Measurements from ENCODE around the gene TPO. TPM values are rescaled to one million over a fixed set of nuclear protein-coding genes. Genes with fewer than 3 reads are reported as not detected.
A peak's percentile ranks its signal among the peaks of the same experiment; 100 is the strongest.

TPO gene
- polyA plus RNA-seq, 1 experiment, result not detected

GRCh38 chr2:1550658-1551316, 137.5 kb downstream of the TPO start:
- H3K27me3 ChIP-seq (ENCODE audit: control insufficient read depth, insufficient read depth, low read length), result no peaks in the 10 kb centered on the region; the same call in 1 of the 2 replicates
- CTCF ChIA-PET, result interaction anchor here (0.6 to 8.9 kb wide), 38 partner anchors 8 to 881 kb away, joined by 3 to 80 read pairs (median 4); no protein-coding TSS in a partner anchor
- TF ChIP-seq CTCF (IDR thresholded peaks at IDR 0.05; ENCODE audit: insufficient read depth, low read depth, low read length), result peak; percentile 98
- DNase-seq (ENCODE audit: low read depth), result no peak
- H3K4me3 ChIP-seq (ENCODE audit: low read depth, low read length), result no peak overlapping the region
- POLR2A ChIA-PET, result no interaction called here
- no peaks in the 10 kb centered on the region for H3K36me3 ChIP-seq (ENCODE audit: control insufficient read depth, insufficient read depth, low read length)

- CTCF ChIA-PET, result interaction anchor here (0.7 to 8.9 kb wide), 20 partner anchors 11 to 862 kb away, joined by 3 to 80 read pairs (median 4); no protein-coding TSS in a partner anchor
- POLR2A ChIA-PET, result no interaction called here
- Histone ChIP-seq H3K36me3 (ENCODE audit: control insufficient read depth, insufficient read depth, low read length) (no peaks in the 10 kb centered on the region), H3K4me3 (ENCODE audit: low read depth, low read length) (no peak overlapping the region), H3K27me3 (ENCODE audit: control insufficient read depth, insufficient read depth, low read length) (no peaks in the 10 kb centered on the region)
- no peak for TF ChIP-seq CTCF (IDR thresholded peaks at IDR 0.05; ENCODE audit: insufficient read depth, low read depth, low read length)
- no peak for DNase-seq (ENCODE audit: low read depth)
These were observed 138.6 kb downstream of the TPO start for GRCh38 chr2:1551905-1552304.

DNA sequence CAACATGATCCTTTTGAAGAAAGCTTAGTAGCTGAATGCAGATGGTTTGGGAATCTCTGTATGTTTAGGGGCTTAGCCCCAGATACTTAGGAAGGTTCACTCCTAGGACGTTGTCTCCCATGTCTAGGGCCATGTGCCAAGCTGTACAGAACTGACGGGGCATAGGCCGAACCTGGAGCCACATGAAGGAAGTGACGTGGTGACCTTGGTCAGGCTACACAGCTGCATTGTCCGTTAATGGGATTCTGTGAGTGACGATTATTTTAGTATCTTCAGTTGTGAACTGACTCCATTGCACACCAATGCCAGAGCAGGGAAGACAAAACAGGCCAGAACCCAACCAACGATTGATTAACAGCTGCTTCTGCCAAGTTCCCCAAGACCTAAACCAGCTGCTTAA, 139.3 kb downstream of the TPO start:
- ChIA-PET CTCF (interaction anchor here (0.6 to 8.9 kb wide), 14 partner anchors 10 to 863 kb away, joined by 3 to 80 read pairs (median 6); no protein-coding TSS in a partner anchor), POLR2A (no interaction called here)
- no peaks in the 10 kb centered on the region for H3K36me3 ChIP-seq (ENCODE audit: control insufficient read depth, insufficient read depth, low read length)
- no peaks in the 10 kb centered on the region for H3K27me3 ChIP-seq (ENCODE audit: control insufficient read depth, insufficient read depth, low read length)
- TF ChIP-seq CTCF (IDR thresholded peaks at IDR 0.05; ENCODE audit: insufficient read depth, low read depth, low read length), result no peak
- no peak overlapping the region for H3K4me3 ChIP-seq (ENCODE audit: low read depth, low read length)
- no peak for DNase-seq (ENCODE audit: low read depth)

- ChIA-PET CTCF (interaction anchor here (0.7 to 8.9 kb wide), 20 partner anchors 8 to 840 kb away, joined by 3 to 80 read pairs (median 6); no protein-coding TSS in a partner anchor), POLR2A (interaction anchor here (0.8 kb wide), 1 partner anchor 197 kb away, joined by 3 read pairs; no protein-coding TSS in a partner anchor)
- H3K27me3 ChIP-seq (ENCODE audit: control insufficient read depth, insufficient read depth, low read length), result no peaks in the 10 kb centered on the region
- peak; percentile 64 for DNase-seq (ENCODE audit: low read depth)
- H3K4me3 ChIP-seq (ENCODE audit: low read depth, low read length), result no peak overlapping the region
- H3K36me3 ChIP-seq (ENCODE audit: control insufficient read depth, insufficient read depth, low read length), result no peaks in the 10 kb centered on the region
- TF ChIP-seq CTCF (IDR thresholded peaks at IDR 0.05; ENCODE audit: insufficient read depth, low read depth, low read length), result peak; percentile 61
These were observed 140.5 kb downstream of the TPO start for GRCh38 chr2:1553671-1554295.

GRCh38 chr2:1556286-1556685, 143.0 kb downstream of the TPO start:
- no peak for DNase-seq (ENCODE audit: low read depth)
- CTCF ChIA-PET, result interaction anchor here (0.7 to 8.9 kb wide), 7 partner anchors 10 to 260 kb away, joined by 3 to 69 read pairs (median 3); no protein-coding TSS in a partner anchor
- no peak for TF ChIP-seq CTCF (IDR thresholded peaks at IDR 0.05; ENCODE audit: insufficient read depth, low read depth, low read length)
- H3K27me3 ChIP-seq (ENCODE audit: control insufficient read depth, insufficient read depth, low read length), result peaks cover 2% of the 10 kb centered on the region
- H3K36me3 ChIP-seq (ENCODE audit: control insufficient read depth, insufficient read depth, low read length), result no peaks in the 10 kb centered on the region
- POLR2A ChIA-PET, result no interaction called here
- H3K4me3 ChIP-seq (ENCODE audit: low read depth, low read length), result no peak overlapping the region

Data from BJ (cell line).